ENCODE results near the gene TRAF7.
"Not testable (repeated sequence)": the region's sequence is repeated elsewhere in the genome, so short reads cannot be mapped to it uniquely, and the experiment has no call there.

Gene TRAF7

DNA sequence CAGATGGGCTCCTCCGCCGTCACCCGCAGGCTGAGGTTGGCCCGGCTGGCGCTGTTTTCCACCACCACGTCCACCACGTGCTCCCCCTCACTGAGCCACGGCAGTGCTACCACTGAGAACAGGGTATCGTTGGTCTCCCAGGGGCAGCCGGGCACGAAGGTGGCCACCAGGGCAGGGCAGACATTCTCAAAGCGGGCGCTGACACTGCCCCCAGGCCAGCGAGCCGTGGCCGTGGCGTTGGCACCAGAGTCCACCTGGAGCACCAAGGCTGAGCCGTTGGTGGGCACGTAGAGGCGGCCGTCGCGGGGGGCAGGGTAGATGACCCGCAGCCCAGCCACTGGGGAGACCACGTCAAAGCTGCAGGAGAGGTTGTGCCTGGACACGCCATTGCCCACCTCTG is 41.4 kb upstream of the TRAF7 start:
- H3K4me1 ChIP-seq (ENCODE audit: control insufficient read depth in 1 of 2, insufficient read depth in 1 of 2, low read depth in 1 of 2, low read length in 1 of 2); H3K27me3 ChIP-seq; H3K4me3 ChIP-seq (ENCODE audit: low read depth in 1 of 2, low read length in 1 of 2); H3K27ac ChIP-seq; H3K9me3 ChIP-seq: not testable (repeated sequence)
- peaks cover 48% of the 10 kb centered on the region for H3K36me3 ChIP-seq

DNA sequence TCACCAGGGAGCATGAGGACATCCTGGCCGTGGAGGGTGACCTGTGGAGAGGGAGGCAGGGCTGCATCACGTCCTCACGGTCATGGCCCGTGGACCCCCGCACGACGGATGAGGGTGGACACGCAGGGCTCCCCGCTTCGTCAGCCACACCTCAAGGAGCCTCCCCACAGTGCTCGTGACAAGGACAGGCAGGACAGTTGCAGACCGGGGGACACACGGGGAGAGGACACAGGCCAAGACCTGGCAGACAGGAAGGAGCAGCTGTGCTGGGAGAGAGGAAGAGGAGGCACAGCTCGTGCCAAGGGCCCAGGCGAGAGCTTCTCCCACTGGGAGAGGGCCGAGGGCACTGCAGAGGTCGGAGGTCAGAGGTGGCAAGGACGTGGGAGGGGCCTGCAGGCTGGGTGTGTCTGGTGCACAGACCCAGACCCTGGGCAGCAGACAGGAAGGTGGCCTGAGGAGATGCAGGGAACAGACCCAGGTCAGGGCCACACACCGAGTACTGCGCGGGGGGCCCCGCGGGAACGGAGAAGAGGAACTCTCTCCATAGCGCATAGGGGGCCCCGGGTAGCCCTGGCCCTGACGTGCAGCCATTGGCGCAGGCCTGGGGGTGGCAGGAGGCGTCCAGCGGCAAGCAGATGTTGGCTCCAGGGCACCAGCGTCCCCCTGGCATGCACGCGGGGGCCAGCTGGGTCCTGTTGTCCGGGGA is 40.5 kb upstream of the TRAF7 start:
- not testable (repeated sequence) for H3K27ac ChIP-seq; H3K4me1 ChIP-seq (ENCODE audit: control insufficient read depth in 1 of 2, insufficient read depth in 1 of 2, low read depth in 1 of 2, low read length in 1 of 2); H3K4me3 ChIP-seq (ENCODE audit: low read depth in 1 of 2, low read length in 1 of 2); H3K27me3 ChIP-seq; H3K9me3 ChIP-seq
- H3K36me3 ChIP-seq: peaks cover 42% of the 10 kb centered on the region

DNA sequence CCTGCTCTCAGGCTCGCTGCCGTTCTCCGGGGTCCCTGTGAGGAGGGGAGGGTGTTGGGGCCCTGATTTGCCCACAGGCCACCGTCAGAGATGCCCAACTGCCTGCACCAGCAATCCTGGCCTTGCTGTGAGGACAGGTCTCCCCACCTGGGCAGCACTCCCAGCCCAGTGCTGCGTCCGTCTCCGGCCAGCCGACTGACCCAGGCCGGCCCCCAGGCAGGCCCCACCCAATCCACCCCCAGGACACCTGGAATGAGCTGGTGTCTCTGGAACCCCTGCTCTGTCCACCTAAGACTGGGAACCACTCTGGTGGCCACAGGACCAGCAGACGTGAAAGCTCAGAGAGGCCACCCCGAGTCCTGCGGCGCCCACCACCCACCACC is 40.0 kb upstream of the TRAF7 start:
- Histone ChIP-seq H3K9me3 (no peaks in the 10 kb centered on the region), H3K27ac (no peak overlapping the region), H3K36me3 (peaks cover 37% of the 10 kb centered on the region), H3K4me1 (ENCODE audit: control insufficient read depth in 1 of 2, insufficient read depth in 1 of 2, low read depth in 1 of 2, low read length in 1 of 2) (no peaks in the 10 kb centered on the region), H3K4me3 (ENCODE audit: low read depth in 1 of 2, low read length in 1 of 2) (no peak overlapping the region), H3K27me3 (no peaks in the 10 kb centered on the region)
- TF ChIP-seq, protein P1, sequence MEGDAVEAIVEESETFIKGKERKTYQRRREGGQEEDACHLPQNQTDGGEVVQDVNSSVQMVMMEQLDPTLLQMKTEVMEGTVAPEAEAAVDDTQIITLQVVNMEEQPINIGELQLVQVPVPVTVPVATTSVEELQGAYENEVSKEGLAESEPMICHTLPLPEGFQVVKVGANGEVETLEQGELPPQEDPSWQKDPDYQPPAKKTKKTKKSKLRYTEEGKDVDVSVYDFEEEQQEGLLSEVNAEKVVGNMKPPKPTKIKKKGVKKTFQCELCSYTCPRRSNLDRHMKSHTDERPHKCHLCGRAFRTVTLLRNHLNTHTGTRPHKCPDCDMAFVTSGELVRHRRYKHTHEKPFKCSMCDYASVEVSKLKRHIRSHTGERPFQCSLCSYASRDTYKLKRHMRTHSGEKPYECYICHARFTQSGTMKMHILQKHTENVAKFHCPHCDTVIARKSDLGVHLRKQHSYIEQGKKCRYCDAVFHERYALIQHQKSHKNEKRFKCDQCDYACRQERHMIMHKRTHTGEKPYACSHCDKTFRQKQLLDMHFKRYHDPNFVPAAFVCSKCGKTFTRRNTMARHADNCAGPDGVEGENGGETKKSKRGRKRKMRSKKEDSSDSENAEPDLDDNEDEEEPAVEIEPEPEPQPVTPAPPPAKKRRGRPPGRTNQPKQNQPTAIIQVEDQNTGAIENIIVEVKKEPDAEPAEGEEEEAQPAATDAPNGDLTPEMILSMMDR (IDR thresholded peaks at IDR 0.05): no peak

DNA sequence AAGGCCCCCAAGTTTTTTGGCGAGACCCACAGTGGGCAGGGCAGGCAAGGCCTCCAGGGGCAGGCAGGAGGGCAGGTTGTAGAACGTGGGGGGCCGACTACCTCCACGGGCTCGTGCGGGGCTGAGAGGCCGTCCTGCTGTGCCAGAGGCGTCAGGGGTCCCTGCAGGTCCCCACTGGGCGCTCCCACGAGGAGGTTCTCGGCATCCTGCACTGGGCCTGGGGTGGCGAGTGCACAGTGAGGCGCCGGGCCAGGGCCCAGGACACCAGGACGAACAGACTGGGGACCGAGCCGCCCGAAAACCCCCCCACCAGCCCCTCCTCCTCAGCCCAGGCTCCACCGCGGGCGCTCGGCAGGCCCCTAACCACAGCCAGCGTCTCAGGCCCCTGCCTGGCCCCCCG is 39.2 kb upstream of the TRAF7 start:
- H3K27ac ChIP-seq; H3K4me3 ChIP-seq (ENCODE audit: low read depth in 1 of 2, low read length in 1 of 2); H3K9me3 ChIP-seq; H3K27me3 ChIP-seq; H3K4me1 ChIP-seq (ENCODE audit: control insufficient read depth in 1 of 2, insufficient read depth in 1 of 2, low read depth in 1 of 2, low read length in 1 of 2): not testable (repeated sequence)
- H3K36me3 ChIP-seq: peaks cover 29% of the 10 kb centered on the region

DNA sequence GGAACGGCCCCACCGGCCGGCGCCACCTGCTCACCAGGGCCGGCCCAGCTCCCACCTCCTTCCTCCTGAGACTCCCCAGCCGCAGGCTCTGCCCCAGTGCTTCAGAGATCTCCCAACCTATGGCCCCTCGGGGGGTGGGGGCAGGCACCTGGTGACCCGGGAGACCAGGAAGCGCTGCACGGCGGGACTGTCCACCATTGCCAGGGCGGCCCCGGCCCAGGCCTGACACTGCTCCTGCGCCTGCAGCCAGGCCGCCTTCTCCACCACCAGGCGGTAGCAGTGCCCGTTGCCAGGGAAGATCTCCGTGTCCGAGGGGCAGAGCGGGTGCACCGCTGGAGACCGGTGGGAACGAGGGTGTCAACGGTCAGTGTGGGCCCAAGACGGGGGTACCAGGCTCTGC is 38.2 kb upstream of the TRAF7 start:
- not testable (repeated sequence) for H3K4me1 ChIP-seq (ENCODE audit: control insufficient read depth in 1 of 2, insufficient read depth in 1 of 2, low read depth in 1 of 2, low read length in 1 of 2)
- H3K36me3 ChIP-seq: peaks cover 20% of the 10 kb centered on the region

DNA sequence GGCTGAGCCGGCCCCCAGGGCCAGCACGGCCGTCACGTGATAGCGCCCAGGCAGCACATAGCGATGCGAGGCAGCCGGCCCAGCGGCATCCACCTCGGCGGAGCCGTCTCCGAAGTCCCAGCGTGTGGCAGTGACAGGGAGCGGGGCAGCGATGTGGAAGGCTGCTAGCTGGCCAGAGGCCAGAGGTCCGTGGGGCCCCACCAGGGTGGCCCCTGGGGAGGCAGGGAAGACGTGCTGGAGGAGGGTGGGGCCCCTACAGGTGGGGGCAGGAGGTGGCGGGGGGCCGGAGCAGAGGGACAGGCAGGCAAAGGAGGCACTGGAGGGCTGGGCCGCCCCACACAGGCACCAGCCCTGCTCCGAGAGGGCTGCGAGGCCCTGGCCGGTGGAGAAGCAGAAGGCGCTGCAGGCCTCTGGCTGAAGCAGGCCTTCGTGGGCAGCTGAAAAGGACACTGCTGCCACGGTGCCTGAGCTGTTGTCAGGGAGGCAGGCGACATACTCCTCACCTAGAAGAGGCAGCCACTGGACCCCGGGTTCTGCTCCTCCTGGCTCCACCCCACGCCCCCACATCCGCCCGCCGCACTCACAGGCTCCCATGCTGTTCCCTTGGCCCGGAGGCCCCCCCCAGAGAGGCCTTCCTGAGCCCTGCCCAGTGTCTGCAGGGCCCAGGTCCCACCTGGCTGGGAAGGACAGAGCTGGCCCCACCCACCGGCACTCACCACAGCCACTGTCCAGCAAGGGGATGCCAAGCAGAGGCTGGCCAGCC is 37.4 kb upstream of the TRAF7 start:
- H3K36me3 ChIP-seq: peaks cover 15% of the 10 kb centered on the region
- H3K9me3 ChIP-seq; H3K4me1 ChIP-seq (ENCODE audit: control insufficient read depth in 1 of 2, insufficient read depth in 1 of 2, low read depth in 1 of 2, low read length in 1 of 2); H3K27me3 ChIP-seq; H3K27ac ChIP-seq; H3K4me3 ChIP-seq (ENCODE audit: low read depth in 1 of 2, low read length in 1 of 2): not testable (repeated sequence)

More for the DNA sequence above, 38.2 kb upstream of the TRAF7 start:
- H3K9me3 ChIP-seq; H3K27me3 ChIP-seq; H3K4me3 ChIP-seq (ENCODE audit: low read depth in 1 of 2, low read length in 1 of 2); H3K27ac ChIP-seq: not testable (repeated sequence)

DNA sequence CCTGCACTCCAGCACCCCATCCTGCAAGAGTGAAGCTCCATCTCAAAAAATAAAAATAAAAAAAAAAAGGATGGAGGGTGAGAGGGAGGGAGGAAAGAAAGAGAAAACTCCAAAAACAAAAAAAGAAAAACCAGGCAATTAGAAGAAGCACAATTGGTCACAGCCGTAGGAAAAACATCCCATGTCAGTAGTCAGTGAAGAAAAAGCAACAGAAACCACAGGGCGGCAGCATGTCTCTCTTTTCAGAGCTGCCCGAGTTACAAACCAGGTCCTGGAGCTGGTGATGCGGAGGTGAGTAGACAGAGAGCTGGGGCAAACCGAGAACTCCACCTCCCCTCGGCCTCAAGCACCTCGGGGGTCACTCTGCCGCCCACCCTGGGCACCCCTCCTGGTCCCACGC is 34.3 kb upstream of the TRAF7 start:
- Histone ChIP-seq H3K27me3 (peaks cover 28% of the 10 kb centered on the region), H3K4me1 (ENCODE audit: control insufficient read depth in 1 of 2, insufficient read depth in 1 of 2, low read depth in 1 of 2, low read length in 1 of 2) (peaks cover 0 to 16% of the 10 kb centered on the region in 2 experiments)
- not testable (repeated sequence) for H3K27ac ChIP-seq; H3K9me3 ChIP-seq; H3K36me3 ChIP-seq; H3K4me3 ChIP-seq (ENCODE audit: low read depth in 1 of 2, low read length in 1 of 2)

DNA sequence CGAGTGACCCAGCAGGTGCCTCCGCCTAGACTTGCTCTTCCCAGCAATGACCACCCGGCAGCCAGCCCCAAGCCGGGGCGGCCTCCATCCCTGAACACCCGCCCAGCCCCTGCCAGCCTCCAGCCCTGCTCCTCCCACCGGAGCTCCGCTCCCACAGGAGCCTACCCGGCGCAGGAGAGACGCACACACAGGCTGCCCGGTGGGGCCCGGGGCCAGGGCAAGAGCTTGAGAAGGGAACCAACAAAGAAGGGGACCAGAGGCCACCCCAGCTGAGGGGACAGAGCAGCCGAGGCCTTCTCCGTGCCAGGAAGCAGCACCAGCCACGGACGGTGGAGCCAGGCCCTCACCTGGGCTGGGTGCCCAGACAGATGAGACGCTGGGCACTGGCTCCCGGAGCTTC is 33.7 kb upstream of the TRAF7 start:
- TF ChIP-seq, protein P1 (IDR thresholded peaks at IDR 0.05): no peak
- Histone ChIP-seq H3K27me3 (peaks cover 31% of the 10 kb centered on the region), H3K9me3 (no peaks in the 10 kb centered on the region), H3K27ac (no peak overlapping the region), H3K4me3 (ENCODE audit: low read depth in 1 of 2, low read length in 1 of 2) (no peak overlapping the region), H3K36me3 (no peaks in the 10 kb centered on the region), H3K4me1 (ENCODE audit: control insufficient read depth in 1 of 2, insufficient read depth in 1 of 2, low read depth in 1 of 2, low read length in 1 of 2) (peaks cover 0 to 19% of the 10 kb centered on the region in 2 experiments)
